Measurements from ENCODE around the gene LDLRAD3.

The LDLRAD3 gene

GRCh38 chr11:36212564-36213392 lies 268.9 kb downstream of the LDLRAD3 start:
- ATAC-seq (ENCODE audit: insufficient read depth, low read depth) (no peak), DNase-seq (no peak)
- no peak overlapping the region for H3K4me2 ChIP-seq (ENCODE audit: insufficient read depth, low read length)
- no peaks in the 10 kb centered on the region for H3K36me3 ChIP-seq (ENCODE audit: insufficient read depth, low read length)
- H3K27me3 ChIP-seq (ENCODE audit: insufficient read depth, low read length, poor library complexity): peaks cover 15% of the 10 kb centered on the region
- no peaks in the 10 kb centered on the region for H3K9me3 ChIP-seq (ENCODE audit: insufficient read depth, low read length, severe bottlenecking)
- no peaks in the 10 kb centered on the region for H4K20me1 ChIP-seq (ENCODE audit: insufficient read depth, low read length)
- H3K4me1 ChIP-seq (ENCODE audit: insufficient read depth, low read length): no peaks in the 10 kb centered on the region
- H3K79me2 ChIP-seq (ENCODE audit: insufficient read depth, low read length): no peaks in the 10 kb centered on the region
- H3K4me3 ChIP-seq (ENCODE audit: low read depth in 1 of 2, low read length in 2 of 2): no peak overlapping the region
- H2AFZ ChIP-seq (ENCODE audit: low read depth, low read length): no peak overlapping the region
- H3K27ac ChIP-seq (ENCODE audit: low read length): no peak overlapping the region
- TF ChIP-seq CTCF (IDR thresholded peaks at IDR 0.05; ENCODE audit: borderline replicate concordance, extremely low read depth, low read length, poor library complexity, severe bottlenecking): no peak
- no peak for TF ChIP-seq EZH2 (IDR thresholded peaks at IDR 0.05; ENCODE audit: borderline replicate concordance, low read depth, low read length, severe bottlenecking)
- H3K9ac ChIP-seq (ENCODE audit: low read depth, low read length): no peak overlapping the region

- Histone ChIP-seq H4K20me1 (ENCODE audit: insufficient read depth, low read length) (no peaks in the 10 kb centered on the region), H3K27ac (ENCODE audit: low read length) (no peak overlapping the region), H3K4me3 (ENCODE audit: low read depth in 1 of 2, low read length in 2 of 2) (no peak overlapping the region), H3K27me3 (ENCODE audit: insufficient read depth, low read length, poor library complexity) (peaks cover 12% of the 10 kb centered on the region), H3K36me3 (ENCODE audit: insufficient read depth, low read length) (no peaks in the 10 kb centered on the region), H3K4me2 (ENCODE audit: insufficient read depth, low read length) (no peak overlapping the region), H3K4me1 (ENCODE audit: insufficient read depth, low read length) (no peaks in the 10 kb centered on the region), H3K9me3 (ENCODE audit: insufficient read depth, low read length, severe bottlenecking) (no peaks in the 10 kb centered on the region), H3K79me2 (ENCODE audit: insufficient read depth, low read length) (no peaks in the 10 kb centered on the region), H2AFZ (ENCODE audit: low read depth, low read length) (no peak overlapping the region), H3K9ac (ENCODE audit: low read depth, low read length) (no peak overlapping the region)
- no peak for ATAC-seq (ENCODE audit: insufficient read depth, low read depth)
- TF ChIP-seq EZH2 (IDR thresholded peaks at IDR 0.05; ENCODE audit: borderline replicate concordance, low read depth, low read length, severe bottlenecking): no peak
- no peak for TF ChIP-seq CTCF (IDR thresholded peaks at IDR 0.05; ENCODE audit: borderline replicate concordance, extremely low read depth, low read length, poor library complexity, severe bottlenecking)
- DNase-seq: no peak
These were observed 269.6 kb downstream of the LDLRAD3 start for GRCh38 chr11:36213393-36213840.

GRCh38 chr11:36214480-36214879 lies 270.6 kb downstream of the LDLRAD3 start:
- Histone ChIP-seq H3K27ac (ENCODE audit: low read length) (no peak overlapping the region), H3K36me3 (ENCODE audit: insufficient read depth, low read length) (no peaks in the 10 kb centered on the region), H3K79me2 (ENCODE audit: insufficient read depth, low read length) (no peaks in the 10 kb centered on the region), H3K4me1 (ENCODE audit: insufficient read depth, low read length) (no peaks in the 10 kb centered on the region), H4K20me1 (ENCODE audit: insufficient read depth, low read length) (no peaks in the 10 kb centered on the region), H3K9me3 (ENCODE audit: insufficient read depth, low read length, severe bottlenecking) (no peaks in the 10 kb centered on the region), H3K9ac (ENCODE audit: low read depth, low read length) (no peak overlapping the region), H3K4me2 (ENCODE audit: insufficient read depth, low read length) (no peak overlapping the region), H2AFZ (ENCODE audit: low read depth, low read length) (no peak overlapping the region), H3K27me3 (ENCODE audit: insufficient read depth, low read length, poor library complexity) (peaks cover 12% of the 10 kb centered on the region), H3K4me3 (ENCODE audit: low read depth in 1 of 2, low read length in 2 of 2) (no peak overlapping the region)
- TF ChIP-seq EZH2 (IDR thresholded peaks at IDR 0.05; ENCODE audit: borderline replicate concordance, low read depth, low read length, severe bottlenecking): no peak
- no peak for TF ChIP-seq CTCF (IDR thresholded peaks at IDR 0.05; ENCODE audit: borderline replicate concordance, extremely low read depth, low read length, poor library complexity, severe bottlenecking)
- no peak for ATAC-seq (ENCODE audit: insufficient read depth, low read depth)
- no peak for DNase-seq

All from DND-41 (cell line).